OCI-LY3 (cell line): ENCODE results near the gene MYO9A.

Source experiments
- EZH2phosphoT487 ChIP-seq: fragments of 200-600 bp; shearing (Covaris generic); IDR thresholded peaks from 2 replicates; pipeline ENCODE4 v1.6.1; 2018; ENCODE audit warnings: antibody characterized with exemption, mixed run types, low read depth
- TF ChIP-seq, protein P1 (sequence below): fragments of 200-600, 300-600 bp; sonication (generic); IDR thresholded peaks from 2 replicates; pipeline ENCODE4 v1.5.1; 2014; ENCODE audit warnings: antibody characterized with exemption, low read length, low read depth

DNA sequence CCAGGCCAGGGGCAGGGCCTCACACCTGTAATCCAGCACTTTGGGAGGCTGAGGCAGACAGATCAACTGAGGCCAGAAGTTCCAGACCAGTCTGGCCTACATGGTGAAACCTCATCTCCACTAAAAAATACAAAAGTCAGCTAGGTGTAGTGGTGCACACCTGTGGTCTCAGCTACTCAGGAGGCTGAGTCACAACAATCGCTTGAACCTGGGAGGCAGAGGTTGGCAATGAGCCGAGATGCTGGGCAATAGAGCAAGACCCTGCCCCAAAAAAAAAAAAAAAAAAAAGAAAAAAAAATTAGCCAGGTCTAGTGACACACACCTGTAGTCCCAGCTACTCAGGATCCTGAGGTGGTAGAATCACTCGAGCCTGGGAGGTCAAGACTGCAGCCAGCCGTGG, 18.8 kb downstream of the MYO9A start:
- TF ChIP-seq, protein P1, sequence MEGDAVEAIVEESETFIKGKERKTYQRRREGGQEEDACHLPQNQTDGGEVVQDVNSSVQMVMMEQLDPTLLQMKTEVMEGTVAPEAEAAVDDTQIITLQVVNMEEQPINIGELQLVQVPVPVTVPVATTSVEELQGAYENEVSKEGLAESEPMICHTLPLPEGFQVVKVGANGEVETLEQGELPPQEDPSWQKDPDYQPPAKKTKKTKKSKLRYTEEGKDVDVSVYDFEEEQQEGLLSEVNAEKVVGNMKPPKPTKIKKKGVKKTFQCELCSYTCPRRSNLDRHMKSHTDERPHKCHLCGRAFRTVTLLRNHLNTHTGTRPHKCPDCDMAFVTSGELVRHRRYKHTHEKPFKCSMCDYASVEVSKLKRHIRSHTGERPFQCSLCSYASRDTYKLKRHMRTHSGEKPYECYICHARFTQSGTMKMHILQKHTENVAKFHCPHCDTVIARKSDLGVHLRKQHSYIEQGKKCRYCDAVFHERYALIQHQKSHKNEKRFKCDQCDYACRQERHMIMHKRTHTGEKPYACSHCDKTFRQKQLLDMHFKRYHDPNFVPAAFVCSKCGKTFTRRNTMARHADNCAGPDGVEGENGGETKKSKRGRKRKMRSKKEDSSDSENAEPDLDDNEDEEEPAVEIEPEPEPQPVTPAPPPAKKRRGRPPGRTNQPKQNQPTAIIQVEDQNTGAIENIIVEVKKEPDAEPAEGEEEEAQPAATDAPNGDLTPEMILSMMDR, result no peak
- TF ChIP-seq EZH2phosphoT487, result no peak
